ENCODE measurements around the gene CATSPERZ.

DNA sequence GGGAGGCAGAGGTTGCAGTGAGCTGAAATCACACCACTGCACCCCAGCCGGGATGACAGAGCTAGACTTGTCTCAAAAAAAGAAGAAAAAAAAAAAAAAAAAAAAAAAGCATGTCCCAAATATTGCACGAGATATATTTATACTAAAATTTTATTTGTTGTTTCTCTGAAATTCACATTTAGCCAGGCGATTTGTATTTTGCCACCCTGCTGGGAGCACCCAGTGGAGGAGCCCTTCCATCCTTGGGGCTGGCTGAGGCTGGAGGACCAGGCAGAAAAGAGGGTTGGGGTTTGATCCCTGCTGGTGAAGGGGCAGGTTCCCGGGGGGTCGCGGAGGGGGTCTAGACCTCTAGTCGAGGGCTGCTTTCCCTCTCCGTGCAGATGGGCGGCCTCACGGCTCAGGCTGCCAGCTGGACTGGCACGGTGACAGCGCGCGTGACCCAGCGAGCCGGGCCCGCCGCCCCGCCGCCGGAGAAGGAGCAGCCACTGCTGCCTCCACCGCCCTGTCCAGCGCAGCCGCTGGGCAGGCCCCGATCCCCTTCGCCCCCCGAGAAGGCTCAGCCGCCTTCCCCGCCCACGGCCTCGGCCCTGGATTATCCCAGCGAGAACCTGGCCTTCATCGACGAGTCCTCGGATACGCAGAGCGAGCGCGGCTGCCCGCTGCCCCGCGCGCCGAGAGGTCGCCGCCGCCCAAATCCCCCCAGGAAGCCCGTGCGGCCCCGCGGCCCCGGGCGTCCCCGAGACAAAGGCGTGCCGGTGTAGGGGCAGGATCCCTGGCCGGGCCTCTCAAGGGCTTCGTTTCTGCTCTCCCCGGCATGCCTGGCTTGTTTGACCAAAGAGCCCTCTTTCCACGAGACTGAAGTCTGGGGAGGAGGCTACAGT is 952 bp upstream of the CATSPERZ start:
- TF ChIP-seq, protein P1, sequence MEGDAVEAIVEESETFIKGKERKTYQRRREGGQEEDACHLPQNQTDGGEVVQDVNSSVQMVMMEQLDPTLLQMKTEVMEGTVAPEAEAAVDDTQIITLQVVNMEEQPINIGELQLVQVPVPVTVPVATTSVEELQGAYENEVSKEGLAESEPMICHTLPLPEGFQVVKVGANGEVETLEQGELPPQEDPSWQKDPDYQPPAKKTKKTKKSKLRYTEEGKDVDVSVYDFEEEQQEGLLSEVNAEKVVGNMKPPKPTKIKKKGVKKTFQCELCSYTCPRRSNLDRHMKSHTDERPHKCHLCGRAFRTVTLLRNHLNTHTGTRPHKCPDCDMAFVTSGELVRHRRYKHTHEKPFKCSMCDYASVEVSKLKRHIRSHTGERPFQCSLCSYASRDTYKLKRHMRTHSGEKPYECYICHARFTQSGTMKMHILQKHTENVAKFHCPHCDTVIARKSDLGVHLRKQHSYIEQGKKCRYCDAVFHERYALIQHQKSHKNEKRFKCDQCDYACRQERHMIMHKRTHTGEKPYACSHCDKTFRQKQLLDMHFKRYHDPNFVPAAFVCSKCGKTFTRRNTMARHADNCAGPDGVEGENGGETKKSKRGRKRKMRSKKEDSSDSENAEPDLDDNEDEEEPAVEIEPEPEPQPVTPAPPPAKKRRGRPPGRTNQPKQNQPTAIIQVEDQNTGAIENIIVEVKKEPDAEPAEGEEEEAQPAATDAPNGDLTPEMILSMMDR (IDR thresholded peaks at IDR 0.05) = no peak
- TF ChIP-seq POLR2A (IDR thresholded peaks at IDR 0.05) = no peak
- TF ChIP-seq EP300 (IDR thresholded peaks at IDR 0.05) = no peak
